Measurements from ENCODE around the gene TECTB.

DNA sequence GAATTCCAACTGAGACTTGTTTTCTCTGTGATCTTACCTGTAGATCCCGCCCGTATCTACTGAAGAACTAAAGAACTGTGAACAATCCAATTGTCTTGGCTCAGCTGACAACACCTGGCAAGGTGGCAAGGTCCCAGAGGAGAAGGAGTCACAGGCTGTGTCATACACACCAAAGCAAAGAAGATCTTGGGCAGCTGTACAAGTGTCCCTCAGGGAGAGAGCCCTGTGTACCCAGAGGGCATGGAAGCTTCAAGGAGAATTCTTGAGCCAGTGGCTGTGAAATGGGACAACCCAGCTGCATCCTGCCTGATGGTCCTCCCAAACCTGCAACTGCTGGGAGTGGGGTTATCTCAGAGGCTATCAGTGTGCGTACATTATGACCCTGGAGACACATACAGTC, 46.7 kb upstream of the TECTB start:
- TF ChIP-seq, protein P1, sequence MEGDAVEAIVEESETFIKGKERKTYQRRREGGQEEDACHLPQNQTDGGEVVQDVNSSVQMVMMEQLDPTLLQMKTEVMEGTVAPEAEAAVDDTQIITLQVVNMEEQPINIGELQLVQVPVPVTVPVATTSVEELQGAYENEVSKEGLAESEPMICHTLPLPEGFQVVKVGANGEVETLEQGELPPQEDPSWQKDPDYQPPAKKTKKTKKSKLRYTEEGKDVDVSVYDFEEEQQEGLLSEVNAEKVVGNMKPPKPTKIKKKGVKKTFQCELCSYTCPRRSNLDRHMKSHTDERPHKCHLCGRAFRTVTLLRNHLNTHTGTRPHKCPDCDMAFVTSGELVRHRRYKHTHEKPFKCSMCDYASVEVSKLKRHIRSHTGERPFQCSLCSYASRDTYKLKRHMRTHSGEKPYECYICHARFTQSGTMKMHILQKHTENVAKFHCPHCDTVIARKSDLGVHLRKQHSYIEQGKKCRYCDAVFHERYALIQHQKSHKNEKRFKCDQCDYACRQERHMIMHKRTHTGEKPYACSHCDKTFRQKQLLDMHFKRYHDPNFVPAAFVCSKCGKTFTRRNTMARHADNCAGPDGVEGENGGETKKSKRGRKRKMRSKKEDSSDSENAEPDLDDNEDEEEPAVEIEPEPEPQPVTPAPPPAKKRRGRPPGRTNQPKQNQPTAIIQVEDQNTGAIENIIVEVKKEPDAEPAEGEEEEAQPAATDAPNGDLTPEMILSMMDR (IDR thresholded peaks at IDR 0.05; ENCODE audit: low read depth, low read length, poor library complexity, severe bottlenecking) = no peak
- TF ChIP-seq EZH2phosphoT487 (IDR thresholded peaks at IDR 0.05; ENCODE audit: borderline replicate concordance, low read length) = no peak
